GM18526 (cell line): Measurements from ENCODE around the gene ACBD7.

Experiments
- POLR2A ChIP-seq: IDR thresholded peaks from 3 replicates; pipeline ENCODE4 v1.6.1; 2011; ENCODE audit not compliant: insufficient read length; ENCODE audit errors: extremely low read depth

ACBD7 gene

DNA sequence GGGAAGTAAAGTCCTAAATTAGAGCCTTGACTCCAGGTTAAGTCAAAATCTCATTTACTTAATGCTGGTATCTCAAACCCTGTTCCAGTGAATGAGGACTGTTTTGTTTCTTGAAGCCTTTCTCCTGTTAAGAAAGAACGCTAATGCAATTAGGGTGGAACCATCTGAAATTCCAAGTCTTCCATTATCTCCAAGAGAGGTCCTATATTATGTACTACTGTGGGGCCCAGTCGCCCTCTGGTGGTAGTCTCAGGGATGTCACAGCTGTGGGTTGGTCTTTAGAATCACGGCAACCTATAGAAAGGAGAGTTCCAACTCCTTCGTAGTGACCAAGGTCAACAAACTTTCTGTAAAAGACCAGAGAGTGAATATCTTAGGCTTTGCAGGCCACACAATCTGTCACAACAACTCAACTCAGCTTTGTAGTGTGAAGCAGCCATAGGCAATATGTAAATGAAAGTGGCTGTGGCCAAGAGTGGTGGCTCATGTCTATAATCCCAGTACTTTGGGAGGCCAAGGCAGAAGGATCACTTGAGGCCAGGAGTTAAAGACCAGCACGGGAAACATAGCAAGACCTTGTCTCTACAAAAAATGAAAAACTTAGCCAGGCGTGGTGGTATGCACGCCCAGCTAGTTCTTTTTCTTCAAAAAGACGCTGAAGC, 17.9 kb upstream of the ACBD7 start:
- no peak for TF ChIP-seq POLR2A

GRCh38 chr10:15103513-15103912, 14.9 kb upstream of the ACBD7 start:
- no peak for TF ChIP-seq POLR2A

- TF ChIP-seq POLR2A, result no peak
These were observed 11.3 kb upstream of the ACBD7 start for GRCh38 chr10:15099886-15100285.

GRCh38 chr10:15097011-15097812, 8.6 kb upstream of the ACBD7 start, which contains the start of gene RPP38:
RPP38 (plus strand) TSS chr10:15097355; CDS start chr10:15103315, 5,960 bp downstream.
- peak; percentile 95 for TF ChIP-seq POLR2A

DNA sequence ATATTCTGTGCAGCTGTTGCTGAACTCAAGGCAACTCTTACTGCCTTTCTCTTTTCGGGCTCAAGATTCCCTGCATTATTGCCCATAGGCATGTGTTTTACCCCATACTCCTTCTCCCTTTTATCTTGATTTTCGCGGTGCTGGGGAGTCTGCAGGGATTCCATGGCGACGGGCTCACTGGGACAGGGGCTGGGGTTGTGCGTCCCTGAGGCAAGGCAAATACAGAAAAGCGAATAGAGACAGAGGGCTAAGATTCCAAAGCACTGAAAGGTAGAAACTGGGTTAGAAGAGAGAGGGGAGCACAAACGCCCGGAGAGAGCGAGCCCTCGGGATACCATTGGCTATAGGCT, 8.1 kb upstream of the ACBD7 start:
- no peak for TF ChIP-seq POLR2A

GRCh38 chr10:15092855-15093408, 4.4 kb upstream of the ACBD7 start:
- TF ChIP-seq POLR2A, result no peak

DNA sequence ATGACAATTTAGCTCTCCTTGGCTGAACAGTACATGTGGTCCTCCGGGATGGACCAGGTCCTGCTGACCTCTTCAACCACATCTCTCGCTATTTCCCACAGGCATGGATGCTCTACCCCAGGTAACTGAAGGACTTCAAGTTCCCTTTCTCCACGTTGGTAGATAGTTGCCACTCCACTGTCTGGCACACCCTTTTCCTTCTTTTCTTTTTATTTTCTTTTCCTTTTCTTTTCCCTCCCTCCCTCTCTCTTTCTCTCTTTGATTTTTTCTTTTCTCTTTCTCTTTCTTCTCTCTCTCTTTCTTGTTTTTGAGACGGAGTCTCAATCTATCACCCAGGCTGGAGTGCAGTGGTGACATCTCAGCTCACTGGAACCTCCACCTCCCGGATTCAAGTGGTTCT, 2.8 kb upstream of the ACBD7 start:
- TF ChIP-seq POLR2A, result no peak

GRCh38 chr10:15084502-15084922, 4.1 kb downstream of the ACBD7 start:
- TF ChIP-seq POLR2A, result no peak

- no peak for TF ChIP-seq POLR2A
These were observed 4.7 kb downstream of the ACBD7 start for GRCh38 chr10:15083674-15084501.

- no peak for TF ChIP-seq POLR2A
These were observed 13.2 kb downstream of the ACBD7 start for GRCh38 chr10:15075421-15075820.

GRCh38 chr10:15072358-15072757, 16.2 kb downstream of the ACBD7 start:
- no peak for TF ChIP-seq POLR2A

DNA sequence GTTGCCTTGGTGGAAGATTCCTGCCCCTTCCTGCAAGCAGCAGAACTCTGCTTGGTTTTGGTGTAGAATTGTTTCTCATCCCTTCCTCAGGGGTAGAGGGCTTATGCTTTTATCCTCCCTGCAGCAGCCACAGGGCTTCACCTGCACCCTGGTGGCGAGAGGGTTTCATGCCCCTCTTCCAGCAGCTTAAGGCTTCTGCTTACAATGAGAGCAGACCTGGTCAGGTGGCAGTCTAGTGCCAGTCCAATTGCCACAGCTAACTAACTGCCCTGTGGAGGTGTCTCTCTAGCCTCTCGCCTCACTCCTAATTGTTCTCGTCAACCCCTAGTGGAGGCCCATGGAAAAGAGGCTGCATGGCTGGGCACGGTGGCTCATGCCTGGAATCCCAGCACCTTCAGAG, 19.3 kb downstream of the ACBD7 start:
- no peak for TF ChIP-seq POLR2A

- no peak for TF ChIP-seq POLR2A
These were observed 19.8 kb downstream of the ACBD7 start for GRCh38 chr10:15068802-15069201.

DNA sequence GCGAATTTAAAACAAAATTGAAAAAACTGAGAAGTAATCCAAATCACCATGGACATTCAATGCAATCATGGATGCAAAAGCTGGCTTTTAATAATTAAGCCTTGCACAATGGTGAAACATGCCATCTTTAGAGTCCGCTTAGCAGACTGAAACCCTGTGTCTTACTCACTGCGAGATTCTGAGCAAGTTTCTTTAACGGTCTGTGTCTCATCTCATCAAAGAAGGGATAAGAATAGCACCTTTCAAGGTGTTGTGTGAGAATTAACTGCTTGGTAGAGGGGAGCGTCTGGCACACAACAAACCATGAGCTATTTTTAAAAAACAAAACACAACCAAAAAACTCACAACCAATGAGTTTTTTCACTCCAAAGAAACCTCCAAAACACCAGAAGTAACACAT, 21.4 kb downstream of the ACBD7 start:
- no peak for TF ChIP-seq POLR2A

DNA sequence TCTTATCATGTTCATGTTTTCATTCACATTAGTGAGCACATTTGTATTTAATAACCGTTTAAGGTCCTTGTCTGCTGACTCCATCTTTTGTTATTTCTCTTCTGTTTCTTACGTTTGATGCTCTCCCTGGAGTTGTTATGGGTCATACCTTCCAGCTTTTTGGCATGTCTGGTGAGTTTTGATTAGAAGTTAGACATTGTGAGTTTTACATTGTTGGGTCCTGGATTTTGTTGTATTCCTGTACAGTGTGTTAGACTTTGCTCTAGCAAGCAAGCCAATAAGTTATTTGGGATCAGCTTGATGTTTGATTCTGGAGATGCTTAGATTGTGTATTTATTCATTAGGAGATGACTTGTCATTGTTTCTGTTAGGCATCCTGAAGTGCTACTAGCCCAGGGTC, 27.9 kb downstream of the ACBD7 start:
- no peak for TF ChIP-seq POLR2A
